Uterus (tissue), 2 donors: ENCODE results near the gene EHF.

Source experiments
- CTCF ChIP-seq, 4 experiments: fragments of 200-600 bp in 2 of 4; fragments of 450-650 bp in 2 of 4; sonication (generic) in 2 of 4; IDR thresholded peaks; one replicate each; pipeline ENCODE4 v1.5.1; 2016 to 2019; ENCODE audit warnings: antibody characterized with exemption in 4 of 4, mild to moderate bottlenecking in 2 of 4, moderate library complexity in 1 of 4
- POLR2A ChIP-seq, 2 donors: fragments of 450-650 bp; IDR thresholded peaks; one replicate each; pipeline ENCODE4 v1.6.1; 2016; ENCODE audit warnings: antibody characterized with exemption in 2 of 2, mild to moderate bottlenecking in 1 of 2, moderate library complexity in 1 of 2

GRCh38 chr11:34605481-34606325 lies 15.2 kb upstream of the EHF start:
- no peak for TF ChIP-seq POLR2A (IDR thresholded peaks at IDR 0.05)
- TF ChIP-seq CTCF (IDR thresholded peaks at IDR 0.05): no peak
